Measurements from ENCODE around the gene CEP72.

GRCh38 chr5:589173-589572 lies 23.0 kb upstream of the CEP72 start:
- no peak for TF ChIP-seq CTCF (IDR thresholded peaks at IDR 0.05)
- TF ChIP-seq POLR2AphosphoS5 (IDR thresholded peaks at IDR 0.05): no peak
- no peak for TF ChIP-seq POLR2A (IDR thresholded peaks at IDR 0.05)

All from breast epithelium (tissue), 3 donors.